GM18519 (cell line): ENCODE data around the gene PPFIA2.
"Not testable (repeated sequence)": the region's sequence is repeated elsewhere in the genome, so short reads cannot be mapped to it uniquely, and the experiment has no call there.

Experiments used
- ATAC-seq: cut with Tn5 transposase; IDR thresholded peaks from one replicate; pipeline ENCODE4 v1.9.1; 2021; ENCODE audit warnings: mild to moderate bottlenecking, moderate library complexity; ENCODE audit not compliant: unreplicated experiment, low FRiP score

The PPFIA2 gene

GRCh38 chr12:81679614-81680013, 79.5 kb downstream of the PPFIA2 start:
- ATAC-seq: no peak

- no peak for ATAC-seq
These were observed 88.4 kb downstream of the PPFIA2 start for GRCh38 chr12:81670759-81671158.

- ATAC-seq: peak; percentile 85
These were observed 90.7 kb downstream of the PPFIA2 start for GRCh38 chr12:81668475-81668874.

- ATAC-seq: not testable (repeated sequence)
These were observed 99.8 kb downstream of the PPFIA2 start for GRCh38 chr12:81659310-81659709.

GRCh38 chr12:81644503-81644902, 114.6 kb downstream of the PPFIA2 start:
- ATAC-seq: peak; percentile 66

GRCh38 chr12:81639196-81639595, 120.0 kb downstream of the PPFIA2 start:
- ATAC-seq: no peak

GRCh38 chr12:81633127-81633526, 126.0 kb downstream of the PPFIA2 start:
- no peak for ATAC-seq

GRCh38 chr12:81627336-81628189, 131.6 kb downstream of the PPFIA2 start:
- no peak for ATAC-seq

- no peak for ATAC-seq
These were observed 132.7 kb downstream of the PPFIA2 start for GRCh38 chr12:81626406-81626805.

GRCh38 chr12:81617915-81618314, 141.2 kb downstream of the PPFIA2 start:
- ATAC-seq: no peak

- ATAC-seq: no peak
These were observed 144.0 kb downstream of the PPFIA2 start for GRCh38 chr12:81615026-81615588.

- peak; percentile 59 for ATAC-seq
These were observed 147.9 kb downstream of the PPFIA2 start for GRCh38 chr12:81610955-81611889.

GRCh38 chr12:81597928-81598604, 161.1 kb downstream of the PPFIA2 start:
- ATAC-seq: no peak

- ATAC-seq: no peak
These were observed 162.6 kb downstream of the PPFIA2 start for GRCh38 chr12:81596558-81596957.

GRCh38 chr12:81591256-81591655, 167.9 kb downstream of the PPFIA2 start:
- ATAC-seq: no peak

GRCh38 chr12:81590703-81591102, 168.4 kb downstream of the PPFIA2 start:
- not testable (repeated sequence) for ATAC-seq

GRCh38 chr12:81588235-81589008, 170.7 kb downstream of the PPFIA2 start:
- ATAC-seq: no peak

GRCh38 chr12:81585787-81586186, 173.4 kb downstream of the PPFIA2 start:
- ATAC-seq: no peak

GRCh38 chr12:81573228-81573627, 185.9 kb downstream of the PPFIA2 start:
- ATAC-seq: no peak

- ATAC-seq: no peak
These were observed 186.7 kb downstream of the PPFIA2 start for GRCh38 chr12:81572411-81572810.
